ENCODE results near the gene SLC35B2. TPM values are rescaled to one million over a fixed set of nuclear protein-coding genes. Genes with fewer than 3 reads are reported as not detected.

The SLC35B2 gene
- polyA plus RNA-seq: 100 to 1,000 TPM in 1 of 3 donors, 10 to 100 TPM in 2; 64.1 to 119 (median 69.1) TPM

DNA sequence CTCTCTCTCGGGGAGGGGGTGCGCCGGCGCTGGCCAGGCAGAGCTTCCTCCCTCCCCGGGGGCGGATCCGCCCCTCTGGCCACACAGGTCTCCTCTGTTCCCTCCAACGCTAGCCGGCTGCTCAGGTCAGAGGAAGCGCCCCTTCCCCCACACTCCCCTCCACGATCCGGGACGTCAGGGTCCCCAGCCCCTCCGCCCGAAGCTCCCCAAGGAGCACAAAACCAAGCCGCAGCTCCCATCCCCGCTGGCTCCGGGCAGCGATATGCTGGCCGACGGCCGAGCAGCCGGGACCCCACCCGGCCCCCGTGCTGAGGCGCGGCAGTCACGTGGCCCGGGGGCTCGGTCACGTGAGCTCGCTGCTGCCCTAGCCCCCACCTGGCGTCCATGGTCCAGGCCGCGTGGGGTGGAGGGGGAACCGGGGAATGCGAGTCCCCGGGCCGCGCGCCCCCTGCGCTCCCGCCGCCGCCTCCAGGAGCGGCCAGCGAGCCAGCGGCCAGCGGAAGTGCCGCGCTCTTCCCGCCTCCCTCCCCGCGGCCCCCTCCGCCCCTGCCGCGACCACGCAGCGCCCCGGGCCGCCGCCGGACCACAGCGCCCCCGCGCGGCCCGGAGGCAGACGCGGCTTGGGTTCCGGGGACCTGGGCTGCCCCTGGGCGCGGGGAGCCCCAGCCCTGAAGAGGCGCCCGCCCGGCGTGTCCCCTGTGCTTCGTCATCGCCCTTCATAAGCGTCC lies at the start of gene SLC35B2:
TSS of gene SLC35B2 (minus strand) at position 504 of the 728 bp plus-strand sequence. CDS start at position 386, 118 bp downstream.
- DNase-seq: peak; percentile 75 to 77 (median 77)
- Mint-ChIP-seq H3K4me1 (peaks cover 32 to 56% of the 10 kb centered on the region in 2 donors), H3K9me3 (peaks cover 0 to 1% (median 0%) of the 10 kb centered on the region in 6 donors), H3K36me3 (peaks cover 18 to 27% (median 23%) of the 10 kb centered on the region in 3 donors), H3K4me3 (peak within 1 kb of the TSS; percentile 84 to 93 (median 87)), H3K27me3 (ENCODE audit: low read depth in 3 of 3) (peaks cover 23 to 39% (median 25%) of the 10 kb centered on the region in 3 donors), H3K27ac (peak within 1 kb of the TSS; percentile 86 to 94 (median 90))

DNA sequence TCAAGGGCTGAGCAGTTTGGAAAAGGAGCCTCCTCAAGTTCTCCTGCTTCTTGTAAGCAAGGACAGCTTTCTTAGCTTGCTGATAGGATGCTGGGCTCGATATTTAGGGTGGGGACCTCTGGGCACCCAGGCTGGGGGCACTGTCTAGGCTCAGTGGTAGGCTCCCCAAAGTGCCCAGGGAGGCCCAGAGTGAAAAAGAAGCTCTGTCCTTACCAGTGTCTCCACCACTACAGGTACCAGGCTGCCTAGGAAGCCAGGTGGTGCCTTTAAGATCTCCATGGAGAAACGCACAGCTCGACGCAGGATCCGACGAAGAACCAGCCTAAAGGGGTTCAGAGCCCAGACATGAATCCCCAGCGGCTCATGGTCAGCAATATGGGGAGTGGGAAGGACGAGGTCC lies 49.4 kb upstream of the SLC35B2 start:
- Mint-ChIP-seq H3K27ac (no peak overlapping the region), H3K27me3 (ENCODE audit: low read depth in 3 of 3) (peaks cover 0 to 8% (median 0%) of the 10 kb centered on the region in 3 donors), H3K36me3 (peaks cover 7 to 23% (median 15%) of the 10 kb centered on the region in 3 donors), H3K4me3 (no peak overlapping the region), H3K9me3 (no peaks in the 10 kb centered on the region), H3K4me1 (peaks cover 3 to 9% of the 10 kb centered on the region in 2 donors)
- no peak for DNase-seq

DNA sequence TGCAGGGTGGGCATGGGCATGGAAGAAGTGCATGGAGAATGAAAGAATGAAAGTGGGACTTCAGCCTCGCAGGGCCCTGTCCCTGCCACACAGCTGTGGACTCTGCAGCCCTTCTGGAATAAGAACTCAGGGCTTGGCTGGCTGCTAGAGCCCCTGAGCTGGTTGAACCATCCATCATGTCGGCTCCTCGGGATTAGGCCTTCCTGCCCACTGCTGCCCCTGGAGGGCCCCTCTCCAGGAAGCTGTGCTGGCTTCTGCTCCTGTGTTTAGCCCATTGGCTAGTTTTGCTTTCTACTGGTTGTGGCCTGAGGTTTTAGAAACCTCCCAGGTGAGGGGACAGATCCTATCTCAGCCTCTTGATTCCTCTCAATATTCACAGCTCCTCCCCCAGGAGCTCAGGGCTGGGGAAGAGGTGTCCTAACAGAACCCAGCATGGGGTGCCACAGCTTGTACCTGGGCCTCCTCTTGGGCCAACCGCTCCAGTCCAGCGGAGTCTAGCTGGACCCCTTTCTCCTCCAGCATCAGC lies 47.9 kb upstream of the SLC35B2 start:
- Mint-ChIP-seq H3K9me3 (no peaks in the 10 kb centered on the region), H3K27ac (no peak overlapping the region), H3K4me1 (no peaks in the 10 kb centered on the region), H3K36me3 (peaks cover 12 to 32% (median 20%) of the 10 kb centered on the region in 3 donors), H3K27me3 (ENCODE audit: low read depth in 3 of 3) (peaks cover 0 to 6% (median 0%) of the 10 kb centered on the region in 3 donors), H3K4me3 (no peak overlapping the region)
- no peak for DNase-seq

DNA sequence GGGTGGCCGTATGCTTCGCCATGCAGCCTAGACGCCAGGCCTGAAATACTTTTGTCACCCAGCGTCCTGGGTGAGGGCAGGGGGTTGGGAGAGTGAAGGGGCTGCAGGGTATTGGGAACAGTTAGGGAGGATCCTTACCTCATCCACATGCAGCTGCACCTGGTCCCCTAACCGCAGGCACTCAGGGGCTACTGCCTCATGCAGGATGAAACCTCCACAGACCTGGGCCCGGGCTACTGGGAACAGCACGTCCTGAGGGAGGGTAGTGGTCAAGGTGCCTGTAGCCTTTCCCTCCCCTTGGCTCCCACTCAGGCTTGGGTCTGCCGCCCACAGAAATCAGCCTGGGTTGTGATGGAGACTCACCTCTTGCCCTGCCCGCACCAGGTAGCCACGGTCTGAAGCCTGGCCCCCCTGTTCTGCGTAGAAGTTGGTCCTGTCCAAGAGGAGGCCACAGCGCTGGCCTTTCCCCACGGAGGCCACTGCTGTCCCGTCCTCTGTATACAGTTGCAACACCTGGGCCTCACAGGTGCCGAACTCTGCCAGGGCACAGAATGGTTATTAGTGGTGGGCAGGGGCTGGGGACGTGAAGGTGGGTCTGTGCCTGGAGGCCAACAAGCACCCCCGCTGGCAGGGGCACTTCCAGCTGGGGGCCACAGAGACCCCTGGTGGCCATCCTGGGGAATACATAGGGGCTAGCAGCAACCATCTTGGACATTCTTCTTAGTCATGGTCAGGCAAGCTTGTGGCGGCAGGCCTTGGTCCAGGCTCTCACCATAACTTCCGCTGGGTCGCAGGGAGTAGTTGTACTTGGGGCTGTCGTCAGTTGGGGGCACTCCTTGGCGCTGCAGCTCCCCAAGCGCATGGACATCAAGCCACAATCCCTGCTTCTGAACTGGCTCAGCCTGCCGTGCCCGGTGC lies 47.2 kb upstream of the SLC35B2 start:
- H3K4me3 Mint-ChIP-seq: no peak overlapping the region
- no peaks in the 10 kb centered on the region for H3K9me3 Mint-ChIP-seq
- H3K27me3 Mint-ChIP-seq (ENCODE audit: low read depth in 3 of 3): peaks cover 0 to 5% (median 2%) of the 10 kb centered on the region in 3 donors
- no peaks in the 10 kb centered on the region for H3K4me1 Mint-ChIP-seq
- H3K36me3 Mint-ChIP-seq: peaks cover 5 to 31% (median 13%) of the 10 kb centered on the region in 3 donors
- peak; percentile 34 to 46 (median 41) for DNase-seq
- no peak overlapping the region for H3K27ac Mint-ChIP-seq

DNA sequence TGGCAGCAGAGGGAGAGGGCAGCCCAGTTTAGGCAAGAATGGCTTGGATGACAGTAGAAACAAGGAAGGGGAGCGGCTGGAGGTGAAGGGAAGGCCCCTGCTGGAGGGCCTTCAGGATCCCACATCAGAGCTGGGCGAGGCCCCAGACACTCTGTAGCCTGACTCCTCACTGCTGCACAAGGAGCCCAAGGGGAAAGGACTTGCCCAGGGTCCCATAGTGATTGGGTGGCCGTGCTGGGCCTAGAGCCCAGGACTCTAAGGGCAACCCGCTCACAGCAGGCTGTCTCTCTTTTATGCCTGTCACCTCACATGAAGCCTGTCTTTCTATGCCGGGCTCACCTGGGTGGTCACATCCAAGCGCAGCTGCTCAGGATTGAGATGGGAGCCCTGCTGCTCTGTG lies 46.5 kb upstream of the SLC35B2 start:
- Mint-ChIP-seq H3K27ac (no peak overlapping the region), H3K9me3 (no peaks in the 10 kb centered on the region), H3K4me3 (no peak overlapping the region), H3K4me1 (no peaks in the 10 kb centered on the region), H3K36me3 (peaks cover 5 to 27% (median 13%) of the 10 kb centered on the region in 3 donors), H3K27me3 (ENCODE audit: low read depth in 3 of 3) (peaks cover 0 to 5% (median 5%) of the 10 kb centered on the region in 3 donors)
- DNase-seq: no peak

- no peak for DNase-seq
- Mint-ChIP-seq H3K4me3 (no peak overlapping the region), H3K9me3 (no peaks in the 10 kb centered on the region), H3K36me3 (peaks cover 5 to 23% (median 10%) of the 10 kb centered on the region in 3 donors), H3K27me3 (ENCODE audit: low read depth in 3 of 3) (peaks cover 0 to 5% (median 5%) of the 10 kb centered on the region in 3 donors), H3K4me1 (peaks cover 0 to under 1% of the 10 kb centered on the region in 2 donors), H3K27ac (no peak overlapping the region)
Observed at GRCh38 chr6:44302856-44303255, 45.5 kb upstream of the SLC35B2 start.

GRCh38 chr6:44301782-44302564 lies 44.6 kb upstream of the SLC35B2 start:
- DNase-seq: no peak
- Mint-ChIP-seq H3K36me3 (peaks cover 5 to 20% (median 9%) of the 10 kb centered on the region in 3 donors), H3K4me1 (peaks cover 0 to 4% of the 10 kb centered on the region in 2 donors), H3K27ac (no peak overlapping the region), H3K9me3 (no peaks in the 10 kb centered on the region), H3K27me3 (ENCODE audit: low read depth in 3 of 3) (peaks cover under 1 to 6% (median 5%) of the 10 kb centered on the region in 3 donors), H3K4me3 (no peak overlapping the region)

DNA sequence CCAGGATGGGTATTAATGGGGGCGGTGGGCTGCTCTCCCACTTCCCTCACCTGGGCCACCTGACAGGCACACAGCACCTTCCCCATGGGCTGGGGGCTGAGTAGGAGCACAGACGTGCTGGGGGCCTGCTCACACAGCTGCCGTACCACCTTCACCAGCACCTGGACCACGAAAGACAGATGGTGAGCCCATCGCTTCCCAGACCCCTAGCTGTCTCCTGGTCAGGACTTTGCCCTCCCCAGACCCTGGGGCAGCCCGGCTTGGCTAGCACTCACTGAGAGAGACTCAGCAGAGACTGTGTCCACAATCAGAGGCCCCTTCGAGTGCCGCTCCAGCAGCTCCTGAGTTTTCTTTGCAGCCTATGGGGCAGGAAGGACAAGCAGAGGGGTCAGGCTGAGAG lies 43.8 kb upstream of the SLC35B2 start:
- Mint-ChIP-seq H3K4me1 (peaks cover 0 to 7% of the 10 kb centered on the region in 2 donors), H3K36me3 (peaks cover 5 to 20% (median 9%) of the 10 kb centered on the region in 3 donors), H3K4me3 (no peak overlapping the region), H3K9me3 (peaks cover 0 to 3% (median 0%) of the 10 kb centered on the region in 6 donors), H3K27ac (no peak overlapping the region), H3K27me3 (ENCODE audit: low read depth in 3 of 3) (peaks cover 9 to 11% (median 10%) of the 10 kb centered on the region in 3 donors)
- DNase-seq: no peak

DNA sequence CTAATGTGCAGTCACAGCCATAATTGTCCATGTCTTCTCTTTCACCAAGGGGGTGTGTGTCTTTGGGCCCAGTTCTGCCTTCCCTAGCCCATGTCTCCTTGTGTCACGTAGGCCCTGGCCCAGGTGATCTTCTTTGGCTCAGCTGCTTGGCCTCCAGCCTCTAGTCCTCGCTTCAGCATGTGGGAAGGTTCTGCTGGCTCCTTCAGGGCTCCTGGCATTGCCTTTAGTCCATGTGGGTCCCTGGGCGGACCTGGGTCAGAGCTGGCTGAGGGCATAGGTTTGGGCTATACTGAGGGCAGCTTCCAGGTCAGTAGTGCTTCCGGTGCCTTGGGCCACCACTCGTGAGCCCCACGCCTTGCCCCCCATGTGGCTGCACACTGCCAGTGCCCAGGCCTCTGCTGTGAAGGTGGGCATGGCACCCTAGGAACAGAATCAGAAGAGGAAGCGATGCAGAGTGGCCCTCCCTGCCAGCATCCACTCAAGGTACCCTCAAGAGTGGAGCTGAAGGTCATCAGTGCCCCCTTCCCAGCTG lies 43.0 kb upstream of the SLC35B2 start:
- Mint-ChIP-seq H3K27ac (peak overlapping the region in 1 of 6 donors; percentile 39), H3K36me3 (peaks cover 5 to 16% (median 9%) of the 10 kb centered on the region in 3 donors), H3K27me3 (ENCODE audit: low read depth in 3 of 3) (peaks cover 9 to 11% (median 11%) of the 10 kb centered on the region in 3 donors), H3K9me3 (peaks cover 0 to 3% (median 0%) of the 10 kb centered on the region in 6 donors), H3K4me1 (peaks cover 0 to 7% of the 10 kb centered on the region in 2 donors), H3K4me3 (no peak overlapping the region)
- no peak for DNase-seq

DNA sequence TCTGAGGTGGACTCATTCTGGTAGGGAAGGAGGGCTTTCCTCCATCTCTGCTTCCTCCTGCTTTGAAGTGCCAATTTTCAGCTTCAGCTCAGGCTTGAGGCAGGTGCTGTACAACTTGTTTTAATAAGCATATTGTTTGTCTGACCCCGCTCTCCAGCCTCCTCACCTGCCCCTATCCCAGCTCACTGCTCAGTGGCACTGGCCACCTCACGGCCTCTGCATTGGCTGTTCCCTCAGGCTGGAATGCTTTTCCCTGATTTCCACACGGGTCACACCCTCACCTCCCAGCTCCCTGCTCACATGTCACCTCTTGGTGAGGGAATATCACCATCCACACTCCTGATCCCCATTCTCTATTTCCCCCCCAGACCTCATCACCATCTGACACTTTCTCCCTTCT lies 41.5 kb upstream of the SLC35B2 start:
- H3K27me3 Mint-ChIP-seq (ENCODE audit: low read depth in 3 of 3): peaks cover 11 to 15% (median 12%) of the 10 kb centered on the region in 3 donors
- peak overlapping the region in 2 of 5 donors; percentile 42 to 60 for H3K4me3 Mint-ChIP-seq
- H3K9me3 Mint-ChIP-seq: peaks cover 0 to 3% (median 0%) of the 10 kb centered on the region in 6 donors
- no peak for DNase-seq
- H3K4me1 Mint-ChIP-seq: peaks cover 0 to 7% of the 10 kb centered on the region in 2 donors
- H3K36me3 Mint-ChIP-seq: peaks cover 8 to 15% (median 9%) of the 10 kb centered on the region in 3 donors
- H3K27ac Mint-ChIP-seq: no peak overlapping the region

GRCh38 chr6:44298055-44298803 lies 40.9 kb upstream of the SLC35B2 start:
- H3K4me1 Mint-ChIP-seq: peaks cover 0 to 7% of the 10 kb centered on the region in 2 donors
- H3K27ac Mint-ChIP-seq: peak overlapping the region in 1 of 6 donors; percentile 34

More at GRCh38 chr6:44298055-44298803, 40.9 kb upstream of the SLC35B2 start:
- Mint-ChIP-seq H3K9me3 (peaks cover 0 to 3% (median 0%) of the 10 kb centered on the region in 6 donors), H3K4me3 (peak overlapping the region in 4 of 5 donors; percentile 21 to 67 (median 45)), H3K27me3 (ENCODE audit: low read depth in 3 of 3) (peaks cover 12 to 18% (median 13%) of the 10 kb centered on the region in 3 donors), H3K36me3 (peaks cover 8 to 15% (median 9%) of the 10 kb centered on the region in 3 donors)
- no peak for DNase-seq
